Measurements from ENCODE around the gene POLD2.

The POLD2 gene

GRCh38 chr7:44066111-44066460 is 57.3 kb downstream of the POLD2 start:
- no peaks in the 10 kb centered on the region for H3K27me3 ChIP-seq (ENCODE audit: insufficient read depth, low read length, poor library complexity, severe bottlenecking)
- no peak overlapping the region for H3K4me2 ChIP-seq (ENCODE audit: low read depth, low read length, poor library complexity, severe bottlenecking)
- no peak for TF ChIP-seq CTCF (conservative IDR thresholded peaks at IDR 0.05; ENCODE audit: low read length)
- TF ChIP-seq EZH2phosphoT487 (IDR thresholded peaks at IDR 0.05; ENCODE audit: borderline replicate concordance): no peak
- no peak overlapping the region for H2AFZ ChIP-seq (ENCODE audit: low read length)
- H3K4me1 ChIP-seq (ENCODE audit: insufficient read depth, low read length, poor library complexity, severe bottlenecking): peaks cover 11% of the 10 kb centered on the region
- no peaks in the 10 kb centered on the region for H3K9me2 ChIP-seq (replicated peaks; ENCODE audit: low read depth, low read length)
- no peak overlapping the region for H3K4me3 ChIP-seq (ENCODE audit: low read length, poor library complexity, severe bottlenecking)
- no peaks in the 10 kb centered on the region for H3F3A ChIP-seq (ENCODE audit: low read depth)
- H3K36me3 ChIP-seq (ENCODE audit: insufficient read depth, low read length): peaks cover 10% of the 10 kb centered on the region; the same call in 1 of the 2 replicates
- H3K79me2 ChIP-seq (ENCODE audit: insufficient read depth, low read length): no peaks in the 10 kb centered on the region
- H3K9me3 ChIP-seq (ENCODE audit: insufficient read depth, low read depth, low read length): no peaks in the 10 kb centered on the region
- no peak overlapping the region for H3K9ac ChIP-seq (ENCODE audit: low read depth, low read length, poor library complexity, severe bottlenecking)
- H4K20me1 ChIP-seq (ENCODE audit: insufficient read depth, low read length, poor library complexity, severe bottlenecking): no peaks in the 10 kb centered on the region

GRCh38 chr7:44065431-44066110 is 57.8 kb downstream of the POLD2 start, which contains the start of gene PGAM2:
TSS of gene PGAM2 (minus strand) at chr7:44065567. CDS start at chr7:44065529, 38 bp downstream.
- Histone ChIP-seq H3K4me2 (ENCODE audit: low read depth, low read length, poor library complexity, severe bottlenecking) (no peak within 1 kb of the TSS), H2AFZ (ENCODE audit: low read length) (no peak within 1 kb of the TSS), H3K9me2 (replicated peaks; ENCODE audit: low read depth, low read length) (no peaks in the 10 kb centered on the region), H3K9me3 (ENCODE audit: insufficient read depth, low read depth, low read length) (no peaks in the 10 kb centered on the region), H3K9ac (ENCODE audit: low read depth, low read length, poor library complexity, severe bottlenecking) (no peak within 1 kb of the TSS), H3K36me3 (ENCODE audit: insufficient read depth, low read length) (peaks cover 15% of the 10 kb centered on the region; the same call in 1 of the 2 replicates), H3K27me3 (ENCODE audit: insufficient read depth, low read length, poor library complexity, severe bottlenecking) (no peaks in the 10 kb centered on the region), H3K79me2 (ENCODE audit: insufficient read depth, low read length) (no peaks in the 10 kb centered on the region), H3K4me1 (ENCODE audit: insufficient read depth, low read length, poor library complexity, severe bottlenecking) (peaks cover 11% of the 10 kb centered on the region), H3F3A (ENCODE audit: low read depth) (no peaks in the 10 kb centered on the region), H3K4me3 (ENCODE audit: low read length, poor library complexity, severe bottlenecking) (no peak within 1 kb of the TSS), H4K20me1 (ENCODE audit: insufficient read depth, low read length, poor library complexity, severe bottlenecking) (no peaks in the 10 kb centered on the region)
- TF ChIP-seq CTCF (conservative IDR thresholded peaks at IDR 0.05; ENCODE audit: low read length) (no peak), EZH2phosphoT487 (IDR thresholded peaks at IDR 0.05; ENCODE audit: borderline replicate concordance) (no peak)

- H3K9me3 ChIP-seq (ENCODE audit: insufficient read depth, low read depth, low read length): no peaks in the 10 kb centered on the region
- H3K4me2 ChIP-seq (ENCODE audit: low read depth, low read length, poor library complexity, severe bottlenecking): no peak overlapping the region
- H2AFZ ChIP-seq (ENCODE audit: low read length): no peak overlapping the region
- no peaks in the 10 kb centered on the region for H4K20me1 ChIP-seq (ENCODE audit: insufficient read depth, low read length, poor library complexity, severe bottlenecking)
- peaks cover 11% of the 10 kb centered on the region for H3K4me1 ChIP-seq (ENCODE audit: insufficient read depth, low read length, poor library complexity, severe bottlenecking)
- peaks cover 21% of the 10 kb centered on the region; the same call in 1 of the 2 replicates for H3K36me3 ChIP-seq (ENCODE audit: insufficient read depth, low read length)
- no peak overlapping the region for H3K9ac ChIP-seq (ENCODE audit: low read depth, low read length, poor library complexity, severe bottlenecking)
- H3F3A ChIP-seq (ENCODE audit: low read depth): no peaks in the 10 kb centered on the region
- no peaks in the 10 kb centered on the region for H3K9me2 ChIP-seq (replicated peaks; ENCODE audit: low read depth, low read length)
- H3K27me3 ChIP-seq (ENCODE audit: insufficient read depth, low read length, poor library complexity, severe bottlenecking): no peaks in the 10 kb centered on the region
- no peak overlapping the region for H3K4me3 ChIP-seq (ENCODE audit: low read length, poor library complexity, severe bottlenecking)
- TF ChIP-seq CTCF (conservative IDR thresholded peaks at IDR 0.05; ENCODE audit: low read length): no peak
- no peak for TF ChIP-seq EZH2phosphoT487 (IDR thresholded peaks at IDR 0.05; ENCODE audit: borderline replicate concordance)
- no peaks in the 10 kb centered on the region for H3K79me2 ChIP-seq (ENCODE audit: insufficient read depth, low read length)
Observed at GRCh38 chr7:44064791-44065430, 58.4 kb downstream of the POLD2 start.

All from Loucy (cell line).